COLO668 (cell line): Measurements from ENCODE around the gene CDK2AP2.
"Not testable (repeated sequence)": the region's sequence is repeated elsewhere in the genome, so short reads cannot be mapped to it uniquely, and the experiment has no call there.

ENCODE experiments used
- DNase-seq: peaks from one replicate; lab custom pipeline; 2025; ENCODE audit not compliant: unreplicated experiment; lab: John Stamatoyannopoulos, UW

The CDK2AP2 gene, protein sequence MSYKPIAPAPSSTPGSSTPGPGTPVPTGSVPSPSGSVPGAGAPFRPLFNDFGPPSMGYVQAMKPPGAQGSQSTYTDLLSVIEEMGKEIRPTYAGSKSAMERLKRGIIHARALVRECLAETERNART

DNA sequence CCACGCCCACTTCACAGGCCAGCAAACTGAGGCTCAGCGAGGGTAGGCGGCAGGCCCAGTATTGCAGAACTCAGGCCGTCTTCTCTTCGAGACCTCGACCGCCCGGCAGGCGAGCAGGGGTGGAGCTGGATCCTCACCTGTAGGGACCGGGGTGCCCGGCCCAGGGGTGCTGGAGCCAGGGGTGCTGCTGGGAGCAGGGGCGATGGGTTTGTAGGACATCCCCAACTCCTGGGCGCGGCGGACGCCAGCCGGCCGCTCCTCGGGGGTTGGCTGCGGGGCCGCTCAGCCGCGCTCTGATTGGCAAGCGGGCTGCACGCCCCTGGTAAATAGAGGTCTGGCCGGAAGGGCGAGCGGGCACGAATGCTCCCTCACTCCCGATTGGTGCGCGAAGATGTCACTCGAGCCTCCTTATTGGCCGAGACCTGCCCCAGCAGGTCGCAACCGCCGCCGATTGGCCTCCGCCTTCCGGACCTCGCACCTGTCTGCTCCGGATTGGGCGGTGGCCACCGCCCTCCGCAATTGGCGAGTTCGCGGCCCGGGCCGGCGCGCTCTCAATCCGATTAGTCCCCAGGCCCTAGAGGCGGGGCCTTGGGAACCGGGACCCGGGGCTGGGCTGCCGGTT is at the start of gene CDK2AP2:
TSS of gene CDK2AP2 (minus strand) at position 299 of the 622 bp plus-strand sequence. CDS start at position 219, 80 bp downstream.
- DNase-seq, result peak; percentile 99

DNA sequence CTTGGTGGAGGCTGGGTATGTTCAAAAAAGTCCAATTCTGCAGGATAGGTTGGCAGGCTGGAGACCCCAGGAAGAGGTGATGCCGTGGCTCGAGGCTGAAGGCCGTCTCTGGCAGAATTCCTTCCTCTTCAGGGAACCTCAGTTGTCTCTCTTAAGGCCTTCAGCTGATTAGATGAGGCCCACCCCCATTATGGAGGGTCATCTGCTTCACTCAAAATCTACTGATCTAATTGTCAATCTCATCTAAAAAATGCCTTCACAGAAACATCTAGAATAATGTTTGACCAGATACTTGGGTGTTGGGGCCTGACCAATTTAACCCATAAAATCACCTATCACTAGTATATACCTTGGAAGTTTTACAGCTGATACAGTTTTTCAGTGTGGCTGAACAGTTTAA is 48.3 kb upstream of the CDK2AP2 start:
- no peak for DNase-seq

DNA sequence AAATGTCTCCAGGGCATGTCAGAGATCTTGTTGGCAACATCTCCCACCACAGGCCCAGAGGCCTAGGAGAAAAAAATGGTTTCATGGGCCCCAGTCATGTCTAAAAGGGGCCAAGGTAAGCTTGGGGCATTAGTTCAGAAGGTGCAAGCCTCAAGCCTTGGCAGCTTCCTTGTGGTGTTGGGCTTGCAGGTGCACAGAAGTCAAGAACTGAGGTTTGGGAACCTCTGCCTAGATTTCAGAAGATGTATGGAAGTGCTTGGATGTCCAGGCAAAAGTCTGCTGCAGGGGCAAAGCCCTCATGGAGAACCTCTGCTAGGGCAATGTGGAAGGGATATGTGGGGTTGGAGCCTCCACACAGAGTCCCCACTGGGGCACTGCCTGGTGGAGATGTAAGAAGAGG is 43.7 kb upstream of the CDK2AP2 start:
- DNase-seq, result not testable (repeated sequence)

DNA sequence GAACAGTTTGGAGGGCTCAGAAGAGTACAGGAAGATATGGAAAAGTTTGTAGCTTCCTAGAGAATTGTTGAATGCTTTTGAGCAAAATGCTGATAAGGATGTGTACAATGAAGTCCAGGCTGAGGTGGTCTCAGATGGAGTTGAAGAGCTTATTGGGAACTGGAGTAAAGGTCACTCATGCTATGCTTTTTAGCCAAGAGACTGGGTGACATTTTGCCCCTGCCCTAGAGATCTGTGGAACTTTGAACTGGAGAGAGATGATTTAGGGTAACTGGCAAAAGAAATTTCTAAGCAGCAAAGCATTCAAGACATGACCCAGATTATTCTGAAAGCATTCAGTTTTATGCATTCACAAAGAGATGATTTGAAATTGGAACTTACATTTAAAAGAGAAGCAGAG is 43.2 kb upstream of the CDK2AP2 start:
- no peak for DNase-seq

DNA sequence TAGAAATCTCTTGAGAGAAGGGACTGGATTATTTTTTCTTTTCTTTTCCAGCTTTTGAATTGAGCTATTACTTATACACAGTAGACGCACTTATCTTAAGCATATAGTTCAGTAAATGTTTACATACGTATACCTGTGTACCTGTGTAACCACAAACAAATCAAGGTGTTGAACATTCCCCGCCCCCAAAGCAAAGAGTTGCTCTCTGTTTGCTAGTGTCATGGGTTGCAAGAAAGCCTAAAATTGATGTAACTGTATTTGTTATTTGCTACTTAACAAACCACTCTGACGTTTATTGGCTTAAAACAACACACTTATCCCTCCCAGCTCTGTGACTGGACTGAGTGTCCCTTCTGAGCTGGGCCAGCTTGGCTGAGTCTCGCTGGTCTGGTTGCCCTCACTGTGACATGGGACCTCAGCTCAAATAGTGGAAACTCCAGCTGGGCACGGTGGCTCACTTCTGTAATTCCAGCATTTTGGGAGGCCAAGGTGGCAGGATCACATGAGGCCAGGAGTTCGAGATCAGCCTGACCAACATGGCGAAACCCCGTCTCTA is 40.7 kb upstream of the CDK2AP2 start:
- peak; percentile 6 for DNase-seq

DNA sequence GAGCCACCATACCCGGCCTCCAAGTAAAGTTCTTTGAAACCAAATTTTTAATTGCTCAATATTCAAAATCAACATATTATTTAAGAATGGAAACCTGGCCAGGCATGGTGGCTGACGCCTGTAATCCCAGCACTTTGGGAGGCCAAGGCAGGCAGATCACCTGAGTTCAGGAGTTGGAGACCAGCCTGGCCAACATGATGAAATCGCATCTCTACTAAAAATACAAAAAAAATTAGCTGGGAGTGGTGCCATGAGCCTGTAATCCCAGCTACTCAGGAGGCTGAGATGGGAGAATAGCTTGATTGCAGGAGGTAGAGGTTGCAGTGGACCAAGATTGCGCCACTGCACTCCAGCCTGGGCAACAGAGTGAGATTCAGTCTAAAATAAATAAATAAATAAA is 40.1 kb upstream of the CDK2AP2 start:
- not testable (repeated sequence) for DNase-seq

DNA sequence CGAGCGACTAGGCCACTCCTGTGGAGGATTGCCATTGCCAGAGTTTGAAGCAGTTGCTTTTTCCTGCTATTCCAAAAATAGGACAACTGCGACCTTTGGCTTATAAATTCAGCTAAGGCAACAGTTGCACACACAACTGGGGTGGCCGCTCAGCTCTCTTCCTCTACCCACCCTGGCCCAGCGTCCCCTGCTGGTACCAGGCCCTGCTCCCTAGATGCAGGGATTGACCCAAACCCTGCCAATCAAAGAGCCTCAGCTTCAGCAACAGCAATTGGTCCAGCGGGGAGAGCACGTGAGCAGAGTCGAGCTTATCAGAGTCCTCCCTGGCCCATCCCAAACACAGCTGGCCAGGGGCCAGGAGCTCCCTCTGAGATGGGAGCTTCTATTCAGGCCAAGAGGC is 37.3 kb upstream of the CDK2AP2 start:
- no peak for DNase-seq

DNA sequence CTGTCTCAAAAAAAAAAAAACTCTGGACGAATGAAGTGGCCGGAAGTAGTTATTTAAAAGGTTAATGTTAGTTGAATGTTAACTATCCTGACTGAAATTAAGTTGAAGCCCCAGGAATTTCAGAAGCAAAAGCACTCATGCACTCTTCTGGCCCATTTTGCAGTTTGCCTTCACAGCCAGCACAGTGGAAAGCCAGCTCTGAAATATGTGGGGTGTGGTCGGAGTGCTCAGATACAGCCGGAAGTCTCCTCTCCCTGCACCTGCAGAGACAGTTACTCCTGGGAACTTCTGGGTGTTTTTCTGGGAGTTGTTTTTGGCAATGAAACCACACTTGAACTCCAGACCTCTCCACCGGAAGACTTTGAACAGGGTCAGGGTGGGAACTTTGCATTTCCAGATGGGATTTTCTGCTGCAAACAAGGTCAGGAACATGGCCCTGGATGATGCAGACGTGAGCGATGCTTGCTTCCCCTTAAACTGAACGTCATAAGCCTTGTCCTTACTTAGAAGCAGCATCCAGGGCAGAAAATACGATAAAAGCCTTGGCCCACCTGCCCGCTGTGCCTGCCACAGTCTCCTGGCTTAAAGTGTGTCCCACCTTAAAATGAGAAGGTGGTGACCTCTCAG is 36.8 kb upstream of the CDK2AP2 start:
- no peak for DNase-seq

DNA sequence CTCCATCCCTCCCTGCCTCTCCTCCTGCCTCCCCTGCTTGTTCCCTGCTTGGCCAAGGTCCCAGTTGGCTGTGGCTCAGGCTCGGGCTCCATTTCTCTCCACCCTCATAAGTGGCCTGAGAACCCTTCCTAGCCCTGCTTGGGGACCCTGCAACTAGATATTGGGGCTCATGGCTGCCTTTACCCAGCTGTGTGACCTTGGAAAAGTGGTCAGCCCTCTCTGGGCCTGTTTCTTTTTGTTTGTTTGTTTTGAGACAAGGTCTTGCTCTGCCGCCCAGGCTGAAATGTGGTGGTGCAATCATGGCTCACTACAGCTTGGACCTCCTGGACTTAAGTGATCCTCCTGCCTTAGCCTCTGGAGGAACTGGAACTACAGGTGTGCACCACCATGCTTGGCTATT is 35.6 kb upstream of the CDK2AP2 start:
- no peak for DNase-seq

DNA sequence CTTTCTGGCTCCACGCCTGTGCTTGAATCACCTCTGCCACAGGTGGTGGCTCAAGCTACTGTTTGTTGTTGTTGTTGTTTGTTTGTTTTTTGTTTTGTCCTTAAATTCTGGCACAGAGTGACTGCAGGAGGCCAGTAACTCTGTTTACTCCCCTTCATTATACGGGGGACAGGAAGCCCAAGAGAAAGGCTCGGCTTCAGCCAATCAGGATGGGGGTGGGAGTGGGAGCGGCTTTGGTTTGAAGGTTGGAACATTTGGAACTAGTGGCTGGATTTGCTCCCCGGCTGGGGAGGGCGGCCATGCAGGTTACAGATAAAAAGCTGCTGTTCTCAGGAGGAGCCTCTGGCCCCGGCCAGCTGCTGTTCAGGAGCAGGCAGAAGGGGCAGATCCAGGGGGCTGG is 35.0 kb upstream of the CDK2AP2 start:
- DNase-seq, result no peak

DNA sequence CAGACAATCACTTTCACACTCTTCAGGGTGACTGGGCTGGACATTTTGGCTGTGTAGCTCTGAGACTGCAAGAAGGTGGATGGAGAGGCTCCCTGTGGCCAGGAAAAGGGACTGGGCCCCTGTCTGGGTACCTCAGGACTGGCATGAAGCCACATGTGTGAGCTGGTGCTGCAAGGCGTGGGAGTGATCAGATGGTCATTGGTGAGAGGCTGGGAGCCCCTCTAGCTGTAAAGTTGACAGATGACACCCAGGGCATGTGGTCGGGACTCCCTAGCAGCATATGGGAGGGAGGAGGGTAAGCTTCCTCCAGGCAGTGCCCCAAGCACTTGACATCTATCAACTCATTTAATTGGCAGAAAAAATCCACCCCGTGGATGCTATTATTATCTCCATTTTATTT is 34.2 kb upstream of the CDK2AP2 start:
- DNase-seq, result no peak

DNA sequence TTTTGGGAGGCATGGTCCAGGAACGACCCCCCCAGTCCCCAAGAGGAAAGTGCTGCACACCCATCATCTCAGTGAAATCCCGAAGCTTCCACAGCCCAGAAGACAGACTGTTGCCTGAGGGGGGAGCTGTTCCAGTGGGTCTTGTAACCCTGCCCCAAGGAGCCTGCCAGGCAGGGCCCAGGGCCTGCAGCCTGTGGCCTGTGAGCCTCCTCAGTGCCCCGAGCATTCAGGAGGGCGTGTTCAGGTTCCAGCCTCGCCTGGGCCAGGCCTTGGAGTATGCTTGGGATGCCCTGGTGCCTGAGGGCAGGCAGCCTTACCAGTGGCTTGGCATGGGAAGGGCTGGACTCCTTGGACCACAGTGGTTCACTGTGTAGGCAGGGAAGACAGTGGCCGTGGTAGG is 33.2 kb upstream of the CDK2AP2 start:
- DNase-seq, result no peak

DNA sequence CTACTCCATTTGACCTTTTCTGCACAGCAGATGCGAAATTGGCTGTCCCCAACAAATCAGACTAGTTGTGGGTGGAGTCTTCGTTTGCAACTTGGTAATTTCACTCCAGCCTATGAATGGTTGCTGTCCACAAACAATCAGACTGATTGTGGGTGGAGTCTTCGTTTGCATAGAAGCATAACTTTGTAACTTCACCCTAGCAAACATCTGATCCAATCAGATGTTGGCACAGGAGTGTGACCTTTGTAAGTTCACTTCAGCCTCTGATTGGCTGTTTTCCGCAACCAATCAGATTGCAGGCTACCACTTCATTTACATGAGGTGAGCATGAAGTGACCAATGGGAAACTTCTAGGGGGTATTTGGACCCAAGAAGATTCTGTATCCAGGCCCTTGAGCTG is 31.6 kb upstream of the CDK2AP2 start:
- no peak for DNase-seq

DNA sequence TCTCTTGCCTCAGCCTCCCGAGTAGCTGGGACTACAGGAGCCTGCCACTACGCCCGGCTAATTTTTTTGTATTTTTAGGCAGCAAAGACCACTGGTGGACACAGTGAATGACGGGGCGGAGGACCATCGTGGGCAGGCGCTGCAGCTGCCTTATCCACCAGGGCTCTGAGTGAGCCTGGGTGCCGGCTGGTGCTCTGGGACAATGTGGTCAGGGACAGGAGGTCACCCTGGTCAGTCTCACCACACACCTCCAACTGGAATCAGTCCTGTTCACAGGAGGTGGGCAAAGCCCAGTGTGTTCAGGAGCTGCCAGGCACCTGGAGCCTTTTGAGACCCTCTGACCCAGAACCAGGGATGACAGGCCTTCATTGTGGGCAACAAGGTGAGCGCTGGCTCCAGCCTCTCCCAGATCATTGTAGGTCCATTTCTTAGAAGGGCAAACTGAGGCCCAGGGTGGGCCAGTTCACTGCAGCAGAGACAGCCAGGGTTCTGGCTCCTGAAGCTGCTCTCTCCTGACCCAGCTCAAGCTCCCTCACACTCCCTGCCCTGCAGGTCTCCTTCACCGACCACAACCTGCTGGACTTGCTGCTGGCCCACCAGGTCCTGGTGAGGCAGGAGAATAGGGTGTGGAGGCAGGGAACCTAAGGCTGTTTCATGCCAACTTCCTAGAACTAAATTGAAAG is 31.0 kb upstream of the CDK2AP2 start:
- DNase-seq, result no peak

DNA sequence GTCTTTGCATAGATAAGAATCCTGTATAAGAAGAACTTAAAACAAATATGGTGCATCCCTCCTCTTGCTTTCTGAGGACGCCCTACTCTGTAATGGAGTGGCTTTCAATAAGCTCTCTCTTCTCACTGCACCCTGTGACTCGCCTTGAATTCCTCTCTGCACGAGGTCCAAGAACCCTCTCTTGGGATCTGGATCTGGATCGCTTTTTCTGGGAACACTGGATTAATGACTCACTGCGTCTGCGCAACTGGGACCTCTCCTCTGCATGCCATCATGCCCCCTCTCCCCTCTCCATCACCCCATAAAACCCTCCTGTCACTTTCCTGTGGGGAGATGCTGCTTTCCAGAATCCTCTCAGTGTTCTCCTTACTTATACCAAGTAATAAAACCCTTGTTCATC is 30.3 kb upstream of the CDK2AP2 start:
- no peak for DNase-seq

DNA sequence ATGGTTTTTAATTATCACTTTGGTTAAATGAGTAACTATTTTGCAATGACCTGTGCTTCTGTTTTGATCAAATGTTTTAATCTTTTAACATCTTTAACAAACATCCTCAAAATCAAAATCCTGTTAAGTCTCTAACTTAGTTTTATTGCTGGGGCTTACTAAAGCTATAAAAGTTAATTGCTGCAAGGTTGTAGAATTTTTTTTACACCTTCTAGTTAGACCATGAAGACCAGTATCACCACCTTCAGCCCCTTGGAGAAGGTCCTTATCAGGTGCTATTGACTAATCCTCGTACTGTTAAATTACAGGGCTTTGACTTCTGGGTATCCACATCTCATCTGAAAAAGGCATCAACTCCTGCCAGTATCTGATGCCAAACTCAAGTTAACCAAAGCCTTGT is 27.6 kb upstream of the CDK2AP2 start:
- DNase-seq, result no peak

DNA sequence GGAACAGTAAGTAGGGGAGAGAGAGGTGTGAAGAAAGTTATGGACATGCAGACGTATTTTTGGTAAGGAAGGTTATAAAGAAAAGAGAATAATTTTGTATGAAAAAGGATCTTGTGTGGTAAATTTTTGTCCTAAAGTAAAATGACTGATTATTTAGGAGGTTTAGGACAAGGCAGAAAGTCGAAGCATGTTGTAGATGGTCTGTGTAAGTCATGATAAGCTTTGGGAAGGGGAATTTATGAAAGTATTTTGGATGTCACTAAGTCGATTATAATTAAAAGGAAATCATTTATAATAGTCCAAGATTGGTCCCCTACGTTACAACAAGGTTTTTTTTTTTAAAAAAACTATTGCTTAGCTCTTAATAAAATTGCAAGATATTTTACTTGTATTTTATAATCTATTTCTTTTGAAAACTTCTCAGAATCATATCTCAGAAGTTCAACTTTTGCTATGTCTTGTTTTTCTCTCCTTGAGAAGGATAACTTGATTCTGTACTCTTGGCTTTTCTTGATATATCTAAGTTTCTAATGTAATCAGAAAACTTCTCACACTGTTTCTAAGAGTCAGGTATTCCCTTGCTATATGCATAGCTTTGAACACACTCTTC is 26.2 kb upstream of the CDK2AP2 start:
- no peak for DNase-seq

DNA sequence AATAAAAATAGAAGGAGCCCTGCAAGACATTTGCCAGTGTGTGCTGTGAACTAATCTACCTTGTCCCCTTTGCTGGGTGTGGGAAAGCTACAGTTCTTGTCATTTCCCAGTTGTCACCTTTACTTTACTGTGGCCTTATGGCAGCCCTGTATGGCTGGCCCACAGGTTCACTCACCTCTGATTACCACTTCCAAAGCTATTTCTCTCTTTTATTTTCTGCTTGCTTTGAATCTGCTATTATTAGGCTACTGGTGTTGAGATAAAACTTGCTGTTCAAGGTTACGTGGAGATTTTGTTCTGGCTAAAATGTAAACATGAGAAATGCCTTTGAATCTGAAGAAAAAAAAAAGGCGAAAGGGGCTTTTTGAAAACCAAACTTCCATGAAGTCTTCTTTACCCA is 24.9 kb upstream of the CDK2AP2 start:
- no peak for DNase-seq

DNA sequence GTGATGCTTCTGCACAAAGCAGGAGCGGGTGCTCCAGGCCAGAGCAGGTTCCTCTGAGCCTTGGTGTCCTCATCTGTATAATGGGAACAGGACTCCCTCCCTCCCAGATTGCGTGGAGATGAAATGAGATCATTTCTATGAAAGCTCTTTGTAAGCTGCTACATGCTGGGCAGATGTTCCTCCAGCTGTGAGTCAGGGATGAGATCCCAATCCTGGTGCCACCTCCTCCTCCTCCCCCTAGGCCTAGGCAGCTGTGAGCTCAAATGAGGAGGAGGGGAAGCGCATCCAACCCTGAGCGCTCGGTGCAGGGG is 22.3 kb upstream of the CDK2AP2 start:
- DNase-seq, result no peak

DNA sequence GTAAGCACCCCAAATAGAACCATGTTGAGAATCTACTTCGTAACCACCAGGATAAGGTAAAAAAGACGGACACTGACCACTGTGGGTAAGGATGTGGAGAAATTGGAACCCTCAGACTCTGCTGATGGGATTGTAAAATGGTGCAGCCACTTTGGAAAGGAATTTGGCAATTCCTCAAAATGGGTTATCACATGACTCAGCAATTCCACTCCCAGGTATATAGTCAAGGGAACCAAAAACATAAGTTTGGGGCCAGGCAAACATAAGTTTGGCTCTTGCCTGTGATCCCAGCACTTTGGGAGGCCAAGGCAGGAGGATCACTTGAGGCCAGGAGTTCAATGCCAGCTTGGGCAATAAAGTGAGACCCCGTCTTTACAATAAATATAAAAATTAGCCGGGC is 20.4 kb upstream of the CDK2AP2 start:
- DNase-seq, result no peak

DNA sequence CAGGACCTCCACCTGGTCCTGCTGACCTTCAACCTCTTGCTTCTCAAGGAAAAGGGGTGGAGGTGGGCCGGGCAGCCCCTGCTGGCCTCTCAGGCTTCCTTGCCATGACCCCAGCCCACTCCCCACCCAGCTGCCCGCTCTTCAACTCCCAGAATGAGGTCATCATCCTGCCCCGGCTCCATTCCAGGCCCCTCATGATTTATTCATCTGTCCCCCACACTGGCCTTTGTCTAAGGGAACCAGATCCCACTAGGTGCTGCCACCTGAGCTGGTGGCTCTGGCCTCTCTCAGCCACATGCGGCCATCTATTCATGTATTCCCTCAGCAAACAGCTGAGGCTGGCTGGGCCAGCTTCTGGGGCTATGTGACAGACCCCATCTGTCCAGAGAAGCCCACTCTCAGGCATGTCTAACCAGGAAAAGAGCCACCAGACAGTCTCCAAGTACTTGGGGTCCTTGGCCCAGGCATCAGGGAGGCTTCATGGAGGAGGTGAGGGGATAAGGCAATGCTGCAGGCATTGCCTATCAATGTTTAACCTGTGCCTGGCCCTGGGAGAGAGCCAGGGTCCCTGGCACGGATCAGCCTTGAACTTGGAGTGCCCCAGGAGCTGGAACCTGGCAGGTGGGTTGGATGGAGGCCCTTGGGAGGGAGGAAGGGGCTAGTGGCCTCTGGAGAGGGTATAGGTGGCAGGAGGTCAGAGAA is 17.5 kb upstream of the CDK2AP2 start:
- DNase-seq, result no peak
